Amniotic epithelial cell (primary cell): ENCODE data around the gene FOCAD.
"Not testable (repeated sequence)": the region's sequence is repeated elsewhere in the genome, so short reads cannot be mapped to it uniquely, and the experiment has no call there.

Experiments used
- DNase-seq: peaks from one replicate; pipeline ENCODE4 v3.0.0-alpha.2; 2010; ENCODE audit warnings: low read depth

The FOCAD gene

GRCh38 chr9:20962536-20963225 is 278.6 kb downstream of the FOCAD start:
- no peak for DNase-seq

- no peak for DNase-seq
These were observed 288.6 kb downstream of the FOCAD start for GRCh38 chr9:20972684-20973083.

- not testable (repeated sequence) for DNase-seq
These were observed 289.3 kb downstream of the FOCAD start for GRCh38 chr9:20973246-20973947.

- not testable (repeated sequence) for DNase-seq
These were observed 290.3 kb downstream of the FOCAD start for GRCh38 chr9:20974191-20974938.

GRCh38 chr9:20978249-20978648 is 294.2 kb downstream of the FOCAD start:
- DNase-seq: no peak

- DNase-seq: peak; percentile 76
These were observed 296.9 kb downstream of the FOCAD start for GRCh38 chr9:20980832-20981455.

- peak; percentile 78 for DNase-seq
These were observed 297.4 kb downstream of the FOCAD start for GRCh38 chr9:20981486-20981885.

- DNase-seq: no peak
These were observed 300.4 kb downstream of the FOCAD start for GRCh38 chr9:20984506-20984905.

GRCh38 chr9:20985851-20986600 is 302.0 kb downstream of the FOCAD start:
- DNase-seq: no peak

- DNase-seq: no peak
These were observed 303.5 kb downstream of the FOCAD start for GRCh38 chr9:20987521-20987920.

GRCh38 chr9:20988061-20988460 is 304.0 kb downstream of the FOCAD start:
- DNase-seq: no peak

- DNase-seq: peak; percentile 40
These were observed 304.7 kb downstream of the FOCAD start for GRCh38 chr9:20988671-20989315.

GRCh38 chr9:20989923-20990341 is 305.9 kb downstream of the FOCAD start:
- no peak for DNase-seq

- DNase-seq: no peak
These were observed 306.8 kb downstream of the FOCAD start for GRCh38 chr9:20990867-20991266.

- peak; percentile 21 for DNase-seq
These were observed 310.4 kb downstream of the FOCAD start for GRCh38 chr9:20994486-20994885.

- no peak for DNase-seq
These were observed 311.6 kb downstream of the FOCAD start for GRCh38 chr9:20995616-20996015.

GRCh38 chr9:20996809-20997208 is 312.8 kb downstream of the FOCAD start:
- no peak for DNase-seq

GRCh38 chr9:20997503-20998076 is 313.5 kb downstream of the FOCAD start:
- no peak for DNase-seq

- no peak for DNase-seq
These were observed 317.5 kb downstream of the FOCAD start for GRCh38 chr9:21001581-21001980.

GRCh38 chr9:21002040-21002439 is 318.0 kb downstream of the FOCAD start:
- DNase-seq: no peak
